Measurements from ENCODE around the gene MRPL51. TPM values are rescaled to one million over a fixed set of nuclear protein-coding genes. Genes with fewer than 3 reads are reported as not detected.

Gene MRPL51
- total RNA-seq, 1 experiment from 2014 or later, result 456 TPM

DNA sequence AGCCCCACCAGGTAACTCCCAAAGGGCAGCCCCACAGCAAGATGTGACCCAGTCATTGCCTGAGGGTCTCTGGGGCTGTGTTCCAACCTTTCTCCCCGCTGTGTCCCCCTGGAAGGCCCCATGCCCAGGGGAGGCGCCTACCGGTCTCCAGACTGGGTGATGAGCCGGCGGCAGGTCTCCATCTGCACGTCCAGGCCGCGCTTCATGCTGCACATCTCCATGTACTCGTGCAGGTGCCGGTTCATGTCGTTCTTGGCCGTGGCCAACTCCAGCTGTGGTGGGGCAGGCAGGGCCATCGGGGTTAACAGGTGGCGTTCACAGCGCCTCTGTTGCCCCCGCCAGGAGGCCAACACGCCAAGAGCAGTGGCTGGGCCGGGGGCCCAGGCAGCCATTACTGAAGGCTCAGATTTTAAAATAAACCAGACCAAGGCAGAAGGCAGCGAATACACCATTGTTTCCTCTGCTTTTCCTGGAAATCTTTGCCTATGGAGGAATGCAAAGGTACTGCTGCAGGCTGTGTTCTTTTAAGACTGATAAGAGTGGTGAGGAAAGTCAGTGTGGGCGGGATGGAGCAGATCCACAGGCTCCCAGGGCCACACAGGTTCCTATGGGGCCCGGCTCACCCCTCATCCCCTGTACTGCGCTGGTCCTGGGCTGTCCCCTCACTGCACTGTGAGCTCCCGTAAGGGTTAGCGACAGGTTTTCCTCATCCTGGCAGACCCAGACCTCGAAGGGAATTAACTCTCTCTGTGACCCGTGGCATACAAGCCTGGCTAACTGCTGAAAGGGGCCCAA is 48.5 kb upstream of the MRPL51 start:
- Histone ChIP-seq H3K36me3 (ENCODE audit: low read depth) (peaks cover 22% of the 10 kb centered on the region), H3F3A (ENCODE audit: insufficient read depth, low read depth) (peaks cover 50% of the 10 kb centered on the region), H3K4me1 (replicated peaks; ENCODE audit: insufficient read depth) (peaks cover 23% of the 10 kb centered on the region), H2AFZ (no peak overlapping the region), H3K4me3 (no peak overlapping the region), H3K4me2 (no peak overlapping the region), H4K20me1 (ENCODE audit: insufficient read depth) (peaks cover 27% of the 10 kb centered on the region), H3K9me3 (ENCODE audit: insufficient read depth, low read depth) (no peaks in the 10 kb centered on the region), H3K79me2 (ENCODE audit: low read depth) (peaks cover 11% of the 10 kb centered on the region), H3K27ac (peak overlapping the region; percentile 52; the same call in 1 of the 2 replicates), H3K27me3 (ENCODE audit: insufficient read depth, low read depth) (no peaks in the 10 kb centered on the region), H3K9me2 (ENCODE audit: insufficient read depth) (no peaks in the 10 kb centered on the region)
- BruUV-seq (replicated peaks), result no TSS peak
- DNase-seq, result no peak
- intact Hi-C loops (cut with micrococcal nuclease; ENCODE audit: unreplicated experiment), result no loop called here
- CTCF ChIA-PET, result interaction anchor here (0.5 to 0.6 kb wide), 2 partner anchors 12 to 28 kb away, joined by 3 to 6 read pairs; no protein-coding TSS in a partner anchor
- TF ChIP-seq, protein P1, sequence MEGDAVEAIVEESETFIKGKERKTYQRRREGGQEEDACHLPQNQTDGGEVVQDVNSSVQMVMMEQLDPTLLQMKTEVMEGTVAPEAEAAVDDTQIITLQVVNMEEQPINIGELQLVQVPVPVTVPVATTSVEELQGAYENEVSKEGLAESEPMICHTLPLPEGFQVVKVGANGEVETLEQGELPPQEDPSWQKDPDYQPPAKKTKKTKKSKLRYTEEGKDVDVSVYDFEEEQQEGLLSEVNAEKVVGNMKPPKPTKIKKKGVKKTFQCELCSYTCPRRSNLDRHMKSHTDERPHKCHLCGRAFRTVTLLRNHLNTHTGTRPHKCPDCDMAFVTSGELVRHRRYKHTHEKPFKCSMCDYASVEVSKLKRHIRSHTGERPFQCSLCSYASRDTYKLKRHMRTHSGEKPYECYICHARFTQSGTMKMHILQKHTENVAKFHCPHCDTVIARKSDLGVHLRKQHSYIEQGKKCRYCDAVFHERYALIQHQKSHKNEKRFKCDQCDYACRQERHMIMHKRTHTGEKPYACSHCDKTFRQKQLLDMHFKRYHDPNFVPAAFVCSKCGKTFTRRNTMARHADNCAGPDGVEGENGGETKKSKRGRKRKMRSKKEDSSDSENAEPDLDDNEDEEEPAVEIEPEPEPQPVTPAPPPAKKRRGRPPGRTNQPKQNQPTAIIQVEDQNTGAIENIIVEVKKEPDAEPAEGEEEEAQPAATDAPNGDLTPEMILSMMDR (conservative IDR thresholded peaks at IDR 0.05), result no peak
- TF ChIP-seq EZH2 (IDR thresholded peaks at IDR 0.05; ENCODE audit: low read depth), result no peak
- POLR2A ChIA-PET (ENCODE audit: unreplicated experiment), result interaction anchor here (0.7 kb wide), 3 partner anchors 9 to 262 kb away, joined by 3 to 5 read pairs (median 5); no protein-coding TSS in a partner anchor

DNA sequence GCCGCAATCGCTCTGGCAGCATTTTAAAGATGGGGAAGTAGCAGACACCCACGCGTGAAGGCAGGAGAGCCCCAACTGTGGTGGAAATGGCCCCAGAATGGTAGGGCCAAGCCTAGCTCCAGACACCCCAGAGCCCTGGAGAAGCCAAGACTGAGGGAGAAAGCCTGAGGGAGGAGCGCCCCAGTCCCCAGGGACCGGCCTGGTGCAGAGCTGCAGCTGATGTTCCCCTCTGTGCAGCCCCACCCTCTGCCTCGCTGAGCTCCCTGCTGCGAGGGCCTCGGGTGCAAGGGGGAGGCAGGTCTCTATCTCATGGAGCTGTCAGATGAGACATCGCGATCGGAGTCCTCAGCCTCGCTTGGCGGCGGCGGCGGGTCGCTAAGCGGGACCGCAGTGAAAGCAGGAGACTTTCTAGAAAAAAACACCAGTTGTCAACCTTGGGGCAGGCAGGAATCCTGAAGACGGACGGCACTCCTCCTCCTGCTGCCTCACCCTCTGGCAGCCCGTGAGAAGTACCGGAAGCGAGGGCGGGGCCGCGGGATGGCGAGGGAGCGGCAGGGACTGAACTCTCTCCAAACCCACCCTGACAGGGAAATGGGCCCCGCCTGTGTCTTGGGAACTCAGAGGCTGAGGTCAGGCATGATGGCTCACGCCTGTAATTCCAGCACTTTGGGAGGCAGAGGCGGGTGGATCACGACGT is 47.3 kb upstream of the MRPL51 start:
- Histone ChIP-seq H3K4me2 (peak overlapping the region; percentile 70), H3K79me2 (ENCODE audit: low read depth) (peaks cover 23% of the 10 kb centered on the region), H2AFZ (no peak overlapping the region), H3K4me1 (replicated peaks; ENCODE audit: insufficient read depth) (peaks cover 30% of the 10 kb centered on the region), H3F3A (ENCODE audit: insufficient read depth, low read depth) (peaks cover 62% of the 10 kb centered on the region), H3K27ac (peak overlapping the region; percentile 52), H3K36me3 (ENCODE audit: low read depth) (peaks cover 34% of the 10 kb centered on the region), H3K27me3 (ENCODE audit: insufficient read depth, low read depth) (no peaks in the 10 kb centered on the region), H4K20me1 (ENCODE audit: insufficient read depth) (peaks cover 39% of the 10 kb centered on the region), H3K9me2 (ENCODE audit: insufficient read depth) (no peaks in the 10 kb centered on the region), H3K9me3 (ENCODE audit: insufficient read depth, low read depth) (no peaks in the 10 kb centered on the region), H3K4me3 (peak overlapping the region; percentile 3; the same call in 1 of the 2 replicates)
- ChIA-PET POLR2A (ENCODE audit: unreplicated experiment) (interaction anchor here (0.5 to 1.1 kb wide), 7 partner anchors 57 to 333 kb away, joined by 3 to 8 read pairs (median 4); partner anchors contain the start of genes LTBR and SPSB2), CTCF (interaction anchor here (0.5 to 1.7 kb wide), 6 partner anchors 11 to 294 kb away, joined by 3 to 4 read pairs (median 4); no protein-coding TSS in a partner anchor)
- intact Hi-C loops (cut with micrococcal nuclease; ENCODE audit: unreplicated experiment), result loop anchor here (1.0 kb wide), 1 partner anchor 8 kb away; no protein-coding TSS in a partner anchor
- TF ChIP-seq, protein P1 (conservative IDR thresholded peaks at IDR 0.05), result no peak
- TF ChIP-seq EZH2 (IDR thresholded peaks at IDR 0.05; ENCODE audit: low read depth), result no peak
- no TSS peak for BruUV-seq (replicated peaks)
- peak; percentile 87 to 98 for DNase-seq

DNA sequence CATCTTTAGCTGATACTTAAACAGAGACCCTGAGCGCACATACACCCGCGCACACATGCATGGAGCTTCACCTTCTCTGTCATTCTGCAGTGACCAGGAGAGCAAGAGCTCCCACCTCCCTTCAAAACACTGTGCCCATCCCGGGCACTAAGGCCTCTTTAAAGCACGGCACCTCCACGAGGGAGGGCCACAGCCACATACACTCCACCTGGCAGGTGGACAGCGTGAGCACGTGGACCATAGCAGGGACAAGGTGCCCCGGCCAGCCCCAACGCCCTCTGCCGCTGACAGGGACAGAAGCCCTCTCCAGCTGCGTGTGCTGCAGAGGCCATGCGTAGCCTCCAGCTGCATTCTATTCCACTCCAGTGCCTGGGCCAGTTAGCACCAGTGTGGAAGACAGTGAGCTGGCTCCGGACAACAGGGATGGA is 46.7 kb upstream of the MRPL51 start:
- no peak overlapping the region for H2AFZ ChIP-seq
- ChIA-PET CTCF (interaction anchor here (0.5 to 1.7 kb wide), 7 partner anchors 12 to 295 kb away, joined by 3 to 9 read pairs (median 4); no protein-coding TSS in a partner anchor), POLR2A (ENCODE audit: unreplicated experiment) (interaction anchor here (0.5 to 1.1 kb wide), 6 partner anchors 31 to 245 kb away, joined by 3 to 8 read pairs (median 5); partner anchors contain the start of gene LTBR)
- BruUV-seq (replicated peaks), result no TSS peak
- H3K79me2 ChIP-seq (ENCODE audit: low read depth), result peaks cover 30% of the 10 kb centered on the region
- H3K4me3 ChIP-seq, result no peak overlapping the region
- peaks cover 30% of the 10 kb centered on the region for H3K4me1 ChIP-seq (replicated peaks; ENCODE audit: insufficient read depth)
- intact Hi-C loops (cut with micrococcal nuclease; ENCODE audit: unreplicated experiment), result loop anchor here (1.0 to 10.0 kb wide), 4 partner anchors 7 to 555 kb away; no protein-coding TSS in a partner anchor
- peaks cover 44% of the 10 kb centered on the region for H4K20me1 ChIP-seq (ENCODE audit: insufficient read depth)
- DNase-seq, result peak in 1 of 2 experiments; percentile 43
- H3K36me3 ChIP-seq (ENCODE audit: low read depth), result peaks cover 35% of the 10 kb centered on the region
- no peak for TF ChIP-seq EZH2 (IDR thresholded peaks at IDR 0.05; ENCODE audit: low read depth)
- TF ChIP-seq, protein P1 (conservative IDR thresholded peaks at IDR 0.05), result no peak
- H3K27ac ChIP-seq, result peak overlapping the region; percentile 21; the same call in 1 of the 2 replicates
- H3K9me2 ChIP-seq (ENCODE audit: insufficient read depth), result no peaks in the 10 kb centered on the region
- peak overlapping the region; percentile 70 for H3K4me2 ChIP-seq
- H3K27me3 ChIP-seq (ENCODE audit: insufficient read depth, low read depth), result no peaks in the 10 kb centered on the region
- H3F3A ChIP-seq (ENCODE audit: insufficient read depth, low read depth), result peaks cover 68% of the 10 kb centered on the region
- H3K9me3 ChIP-seq (ENCODE audit: insufficient read depth, low read depth), result no peaks in the 10 kb centered on the region

Measured in PC-9 (cell line).